Transverse colon (tissue), 4 donors: ENCODE measurements around the gene EXT2.

Source experiments
- CTCF ChIP-seq, 5 experiments: fragments of 200-600 bp in 3 of 5; fragments of 450-650 bp in 2 of 5; sonication (generic) in 3 of 5; IDR thresholded peaks; 1 replicate in 2 of 5; 2 replicates in 3 of 5; pipeline ENCODE4 v1.5.1; 2016 to 2017; ENCODE audit warnings: antibody characterized with exemption in 5 of 5, inconsistent platforms in 3 of 5, mild to moderate bottlenecking in 2 of 5, moderate library complexity in 1 of 5
- EP300 ChIP-seq: sonication (generic); formaldehyde crosslinking; IDR thresholded peaks from one replicate; pipeline ENCODE4 v1.6.1; 2017; ENCODE audit warnings: antibody characterized with exemption, low read depth
- POLR2A ChIP-seq: fragments of 450-650 bp; IDR thresholded peaks from one replicate; pipeline ENCODE4 v1.6.1; 2016; ENCODE audit warnings: antibody characterized with exemption, mild to moderate bottlenecking, moderate library complexity
- POLR2AphosphoS5 ChIP-seq, 3 donors: sonication (generic); formaldehyde crosslinking; IDR thresholded peaks; one replicate each; pipeline ENCODE4 v1.6.1; 2016; ENCODE audit warnings: antibody characterized with exemption in 3 of 3

DNA sequence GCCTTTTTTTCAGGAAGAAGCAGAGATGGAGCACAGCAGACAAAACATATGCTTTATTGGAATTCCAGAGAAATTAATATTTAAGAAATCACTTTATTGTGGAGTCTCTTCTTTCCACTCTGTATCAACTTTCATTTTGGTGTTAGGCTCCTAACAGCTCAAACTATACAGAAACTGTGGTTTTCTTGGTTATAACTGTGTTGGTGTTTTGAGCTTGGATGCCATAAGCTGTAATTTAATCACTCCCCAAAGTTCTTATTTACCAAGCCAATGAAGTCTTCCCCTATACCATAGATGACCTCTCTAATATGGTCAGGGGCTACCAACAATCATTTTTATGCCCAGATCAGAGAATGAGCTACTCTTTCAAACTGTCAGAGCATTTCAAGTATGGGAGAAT, 90.0 kb downstream of the EXT2 start:
- TF ChIP-seq POLR2A (no peak), CTCF (IDR thresholded peaks at IDR 0.05) (no peak), POLR2AphosphoS5 (IDR thresholded peaks at IDR 0.05) (no peak), EP300 (no peak)
